Endothelial cell (in vitro differentiated cells): Measurements from ENCODE around the gene DNAH9. TPM values are rescaled to one million over a fixed set of nuclear protein-coding genes. Genes with fewer than 3 reads are reported as not detected.

Experiments
- DNase-seq: peaks from one replicate; pipeline ENCODE4 v3.0.0; 2021; ENCODE audit warnings: low spot score
- H3K27ac Mint-ChIP-seq: one replicate; pipeline ENCODE4 v1.8.0; 2021; ENCODE audit warnings: mixed read lengths, inconsistent platforms; ENCODE audit not compliant: unreplicated experiment
- H3K27me3 Mint-ChIP-seq: one replicate; pipeline ENCODE4 v1.8.0; 2021; ENCODE audit warnings: mild to moderate bottlenecking, moderate library complexity, mixed read lengths, inconsistent platforms; ENCODE audit not compliant: unreplicated experiment
- H3K36me3 Mint-ChIP-seq: one replicate; pipeline ENCODE4 v1.8.0; 2021; ENCODE audit warnings: mild to moderate bottlenecking, low read depth, mixed read lengths, inconsistent platforms; ENCODE audit not compliant: unreplicated experiment
- H3K4me1 Mint-ChIP-seq: one replicate; pipeline ENCODE4 v1.8.0; 2021; ENCODE audit warnings: mild to moderate bottlenecking, mixed read lengths, inconsistent platforms; ENCODE audit not compliant: unreplicated experiment
- H3K4me3 Mint-ChIP-seq: one replicate; pipeline ENCODE4 v1.8.0; 2021; ENCODE audit warnings: mild to moderate bottlenecking, mixed read lengths, inconsistent platforms; ENCODE audit not compliant: unreplicated experiment
- H3K9me3 Mint-ChIP-seq: one replicate; pipeline ENCODE4 v1.8.0; 2021; ENCODE audit warnings: mixed read lengths, inconsistent platforms; ENCODE audit not compliant: unreplicated experiment
- total RNA-seq: library from RNA; stranded (reverse); fragmentation: NEBNext Ultra II Directional; extraction: Animal tissue kit (Norgen Biotek cat#: 25700); gene quantifications from one replicate; pipeline ENCODE4 v1.2.1, GENCODE V29; 2021; ENCODE audit not compliant: unreplicated experiment
- TF ChIP-seq, protein P1 (sequence below): fragments of 200-600 bp; sonication (generic); IDR thresholded peaks from one replicate; pipeline ENCODE4 v1.5.0; 2021; ENCODE audit warnings: antibody characterized with exemption; ENCODE audit not compliant: unreplicated experiment

DNAH9 gene
- total RNA-seq, 1 donor from 2014 or later: not detected

- H3K27ac Mint-ChIP-seq: no peak overlapping the region
- H3K36me3 Mint-ChIP-seq: peaks cover 4% of the 10 kb centered on the region
- H3K4me3 Mint-ChIP-seq: no peak overlapping the region
- no peak for DNase-seq
- TF ChIP-seq, protein P1, sequence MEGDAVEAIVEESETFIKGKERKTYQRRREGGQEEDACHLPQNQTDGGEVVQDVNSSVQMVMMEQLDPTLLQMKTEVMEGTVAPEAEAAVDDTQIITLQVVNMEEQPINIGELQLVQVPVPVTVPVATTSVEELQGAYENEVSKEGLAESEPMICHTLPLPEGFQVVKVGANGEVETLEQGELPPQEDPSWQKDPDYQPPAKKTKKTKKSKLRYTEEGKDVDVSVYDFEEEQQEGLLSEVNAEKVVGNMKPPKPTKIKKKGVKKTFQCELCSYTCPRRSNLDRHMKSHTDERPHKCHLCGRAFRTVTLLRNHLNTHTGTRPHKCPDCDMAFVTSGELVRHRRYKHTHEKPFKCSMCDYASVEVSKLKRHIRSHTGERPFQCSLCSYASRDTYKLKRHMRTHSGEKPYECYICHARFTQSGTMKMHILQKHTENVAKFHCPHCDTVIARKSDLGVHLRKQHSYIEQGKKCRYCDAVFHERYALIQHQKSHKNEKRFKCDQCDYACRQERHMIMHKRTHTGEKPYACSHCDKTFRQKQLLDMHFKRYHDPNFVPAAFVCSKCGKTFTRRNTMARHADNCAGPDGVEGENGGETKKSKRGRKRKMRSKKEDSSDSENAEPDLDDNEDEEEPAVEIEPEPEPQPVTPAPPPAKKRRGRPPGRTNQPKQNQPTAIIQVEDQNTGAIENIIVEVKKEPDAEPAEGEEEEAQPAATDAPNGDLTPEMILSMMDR: no peak
- H3K9me3 Mint-ChIP-seq: peaks cover 52% of the 10 kb centered on the region
- H3K27me3 Mint-ChIP-seq: peaks cover 2% of the 10 kb centered on the region
- H3K4me1 Mint-ChIP-seq: no peaks in the 10 kb centered on the region
These were observed 234.3 kb downstream of the DNAH9 start for GRCh38 chr17:11832401-11833137.

DNA sequence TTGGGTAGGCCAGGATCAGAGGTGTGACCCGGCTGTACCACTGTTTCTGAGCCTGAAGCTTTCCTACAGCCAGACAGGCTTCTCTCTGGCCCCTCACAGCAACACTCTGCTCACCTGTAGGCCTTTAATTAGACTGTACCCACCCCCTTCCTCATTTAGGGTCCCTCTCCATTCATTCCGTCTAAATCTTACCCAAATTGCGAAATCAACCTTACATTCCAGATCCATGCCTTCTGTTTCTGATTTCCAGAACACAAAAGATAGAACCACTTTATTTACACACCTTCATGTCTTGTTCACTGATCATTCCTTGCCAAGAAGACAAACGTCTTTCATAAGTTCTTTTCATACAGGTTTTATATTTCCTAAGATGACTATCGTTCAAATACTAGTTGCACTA is 238.2 kb downstream of the DNAH9 start:
- peaks cover 8% of the 10 kb centered on the region for H3K36me3 Mint-ChIP-seq
- no peak overlapping the region for H3K4me3 Mint-ChIP-seq
- TF ChIP-seq, protein P1: no peak
- no peak for DNase-seq
- H3K9me3 Mint-ChIP-seq: peaks cover 45% of the 10 kb centered on the region
- no peaks in the 10 kb centered on the region for H3K4me1 Mint-ChIP-seq
- H3K27ac Mint-ChIP-seq: no peak overlapping the region
- no peaks in the 10 kb centered on the region for H3K27me3 Mint-ChIP-seq

DNA sequence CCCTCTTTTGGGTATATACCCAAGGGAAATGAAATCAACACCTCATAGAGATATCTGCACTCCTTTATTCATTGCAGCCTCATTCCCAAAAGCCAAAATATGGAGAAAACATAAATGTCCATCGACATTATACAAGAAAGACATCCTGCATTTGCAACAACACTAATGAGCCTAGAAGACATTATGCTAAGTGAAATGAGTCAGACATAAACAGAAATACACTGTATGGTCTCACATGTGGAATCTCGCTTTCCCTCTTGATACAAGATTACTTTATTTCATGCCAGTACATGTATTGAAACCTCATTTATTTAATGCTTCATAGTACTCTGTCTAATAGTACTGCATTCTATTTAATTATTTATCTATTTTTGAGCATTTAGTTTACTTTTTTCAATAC is 241.8 kb downstream of the DNAH9 start:
- Mint-ChIP-seq H3K27ac (no peak overlapping the region), H3K36me3 (peaks cover 8% of the 10 kb centered on the region), H3K4me3 (no peak overlapping the region), H3K4me1 (no peaks in the 10 kb centered on the region), H3K27me3 (no peaks in the 10 kb centered on the region), H3K9me3 (peaks cover 26% of the 10 kb centered on the region)
- DNase-seq: no peak
- TF ChIP-seq, protein P1: no peak

GRCh38 chr17:11840831-11841230 is 242.6 kb downstream of the DNAH9 start:
- no peaks in the 10 kb centered on the region for H3K4me1 Mint-ChIP-seq
- peaks cover 8% of the 10 kb centered on the region for H3K36me3 Mint-ChIP-seq
- H3K9me3 Mint-ChIP-seq: peaks cover 24% of the 10 kb centered on the region
- TF ChIP-seq, protein P1: no peak
- DNase-seq: no peak
- no peak overlapping the region for H3K4me3 Mint-ChIP-seq
- H3K27me3 Mint-ChIP-seq: no peaks in the 10 kb centered on the region
- no peak overlapping the region for H3K27ac Mint-ChIP-seq

- Mint-ChIP-seq H3K4me3 (no peak overlapping the region), H3K36me3 (peaks cover 6% of the 10 kb centered on the region), H3K4me1 (no peaks in the 10 kb centered on the region), H3K27ac (no peak overlapping the region), H3K9me3 (peaks cover 32% of the 10 kb centered on the region), H3K27me3 (peaks cover 9% of the 10 kb centered on the region)
- TF ChIP-seq, protein P1: no peak
- DNase-seq: no peak
These were observed 250.1 kb downstream of the DNAH9 start for GRCh38 chr17:11848330-11848729.
